Upper lobe of right lung (tissue), 1 donor: ENCODE results near the gene TEX2. TPM values are rescaled to one million over a fixed set of nuclear protein-coding genes. Genes with fewer than 3 reads are reported as not detected.
"Not testable (repeated sequence)": the region's sequence is repeated elsewhere in the genome, so short reads cannot be mapped to it uniquely, and the experiment has no call there.

Experiments used
- ATAC-seq: fragments of 200-7000 bp; cut with Tn5 transposase; one replicate; pipeline ENCODE4 v1.9.1; 2020; ENCODE audit warnings: mild to moderate bottlenecking, moderate library complexity
- DNase-seq: peaks from one replicate; pipeline ENCODE4 v3.0.0-alpha.2; 2020
- H3K27ac ChIP-seq: fragments of 200-600 bp; one replicate; pipeline ENCODE4 v1.8.0; 2022
- H3K27me3 ChIP-seq: fragments of 200-600 bp; one replicate; pipeline ENCODE4 v1.8.0; 2022; ENCODE audit warnings: mild to moderate bottlenecking
- H3K36me3 ChIP-seq: fragments of 200-600 bp; one replicate; pipeline ENCODE4 v1.8.0; 2022
- H3K4me1 ChIP-seq: fragments of 200-600 bp; one replicate; pipeline ENCODE4 v1.8.0; 2022
- H3K4me3 ChIP-seq: fragments of 200-600 bp; one replicate; pipeline ENCODE4 v1.8.0; 2022; ENCODE audit warnings: mild to moderate bottlenecking
- H3K9me3 ChIP-seq: fragments of 200-600 bp; one replicate; pipeline ENCODE4 v1.8.0; 2022
- intact Hi-C: fragments of 100-400 bp; cut with DNase I; formaldehyde crosslinking; loops from one replicate; pipeline ENCODE4 v1.11.0; 2022
- total RNA-seq: library from RNA; stranded (reverse); fragmentation: NEBNext Ultra II Directional; extraction: Animal tissue kit (Norgen Biotek cat#: 25700); gene quantifications from one replicate; pipeline ENCODE4 v1.2.1, GENCODE V29; 2021
- TF ChIP-seq, protein P1 (sequence below): fragments of 200-600 bp; IDR thresholded peaks from one replicate; pipeline ENCODE4 v1.8.0; 2022; ENCODE audit warnings: antibody characterized with exemption
- donor health status: DM: no; HTN: yes; CAD: no; lungs with severe emphysema.

Gene TEX2
- total RNA-seq, 1 donor from 2014 or later: 50.6 TPM

DNA sequence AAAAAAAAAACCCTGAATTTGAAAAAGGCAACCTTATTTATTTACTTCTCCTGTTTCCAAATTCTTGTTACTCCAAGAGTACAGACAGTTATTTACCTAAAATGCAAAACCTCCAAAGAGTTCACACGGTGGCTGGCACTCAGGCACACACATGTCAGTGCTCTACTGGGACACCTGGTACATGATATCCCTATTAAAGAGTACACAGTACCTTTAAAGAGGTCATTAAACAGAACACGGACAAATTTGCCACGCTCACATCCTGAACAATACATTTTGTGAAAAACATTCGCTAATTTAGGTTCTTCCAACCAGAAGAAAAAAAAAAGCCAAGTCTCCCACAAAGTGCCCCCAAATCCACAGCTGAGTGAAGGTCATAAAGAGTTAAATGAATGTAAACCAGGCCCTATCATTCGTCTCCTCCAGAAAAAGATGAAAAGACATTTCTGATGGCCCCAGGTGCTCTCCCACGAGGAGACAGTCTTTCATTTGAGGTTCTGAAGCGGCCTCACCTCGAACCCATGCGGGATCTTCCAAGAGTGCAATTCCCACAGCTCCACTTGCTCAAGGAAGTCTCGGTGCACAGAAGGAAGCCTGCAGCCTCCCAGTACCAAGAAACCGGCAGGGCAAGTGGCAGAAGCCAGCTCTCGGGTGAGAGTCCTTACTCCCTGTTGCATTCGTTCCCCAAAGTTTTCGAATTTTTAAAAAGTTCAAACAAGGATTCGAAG, 134.1 kb downstream of the TEX2 start:
- Histone ChIP-seq H3K9me3 (no peaks in the 10 kb centered on the region), H3K4me3 (peak overlapping the region; percentile 75), H3K27me3 (no peaks in the 10 kb centered on the region), H3K27ac (peak overlapping the region; percentile 94), H3K36me3 (no peaks in the 10 kb centered on the region), H3K4me1 (peaks cover 19% of the 10 kb centered on the region)
- ATAC-seq: peak; percentile 4
- intact Hi-C loops: no loop called here
- DNase-seq: no peak
- TF ChIP-seq, protein P1, sequence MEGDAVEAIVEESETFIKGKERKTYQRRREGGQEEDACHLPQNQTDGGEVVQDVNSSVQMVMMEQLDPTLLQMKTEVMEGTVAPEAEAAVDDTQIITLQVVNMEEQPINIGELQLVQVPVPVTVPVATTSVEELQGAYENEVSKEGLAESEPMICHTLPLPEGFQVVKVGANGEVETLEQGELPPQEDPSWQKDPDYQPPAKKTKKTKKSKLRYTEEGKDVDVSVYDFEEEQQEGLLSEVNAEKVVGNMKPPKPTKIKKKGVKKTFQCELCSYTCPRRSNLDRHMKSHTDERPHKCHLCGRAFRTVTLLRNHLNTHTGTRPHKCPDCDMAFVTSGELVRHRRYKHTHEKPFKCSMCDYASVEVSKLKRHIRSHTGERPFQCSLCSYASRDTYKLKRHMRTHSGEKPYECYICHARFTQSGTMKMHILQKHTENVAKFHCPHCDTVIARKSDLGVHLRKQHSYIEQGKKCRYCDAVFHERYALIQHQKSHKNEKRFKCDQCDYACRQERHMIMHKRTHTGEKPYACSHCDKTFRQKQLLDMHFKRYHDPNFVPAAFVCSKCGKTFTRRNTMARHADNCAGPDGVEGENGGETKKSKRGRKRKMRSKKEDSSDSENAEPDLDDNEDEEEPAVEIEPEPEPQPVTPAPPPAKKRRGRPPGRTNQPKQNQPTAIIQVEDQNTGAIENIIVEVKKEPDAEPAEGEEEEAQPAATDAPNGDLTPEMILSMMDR: no peak

DNA sequence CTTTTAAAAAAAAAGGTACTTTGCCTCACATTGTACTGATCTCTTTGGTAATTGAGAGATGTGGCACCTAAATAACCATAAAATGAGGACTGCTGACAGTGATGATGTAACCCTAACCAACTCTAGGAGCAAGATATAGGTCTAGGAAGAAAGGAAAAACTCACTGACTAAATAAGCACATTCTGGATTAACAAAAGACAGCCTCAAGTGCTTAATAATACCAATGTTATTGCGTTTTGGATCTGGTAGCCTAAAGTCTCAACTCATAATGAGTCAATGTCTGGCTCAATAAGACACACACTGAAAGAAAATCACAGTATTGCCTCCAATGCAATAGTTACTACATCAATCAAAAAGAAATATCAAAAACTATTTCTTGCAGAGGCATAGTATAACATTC, 136.1 kb downstream of the TEX2 start:
- H3K4me3 ChIP-seq: no peak overlapping the region
- H3K9me3 ChIP-seq: no peaks in the 10 kb centered on the region
- no peak overlapping the region for H3K27ac ChIP-seq
- TF ChIP-seq, protein P1: no peak
- no peaks in the 10 kb centered on the region for H3K36me3 ChIP-seq
- DNase-seq: no peak
- H3K27me3 ChIP-seq: no peaks in the 10 kb centered on the region
- intact Hi-C loops: no loop called here
- peaks cover 23% of the 10 kb centered on the region for H3K4me1 ChIP-seq
- no peak for ATAC-seq

DNA sequence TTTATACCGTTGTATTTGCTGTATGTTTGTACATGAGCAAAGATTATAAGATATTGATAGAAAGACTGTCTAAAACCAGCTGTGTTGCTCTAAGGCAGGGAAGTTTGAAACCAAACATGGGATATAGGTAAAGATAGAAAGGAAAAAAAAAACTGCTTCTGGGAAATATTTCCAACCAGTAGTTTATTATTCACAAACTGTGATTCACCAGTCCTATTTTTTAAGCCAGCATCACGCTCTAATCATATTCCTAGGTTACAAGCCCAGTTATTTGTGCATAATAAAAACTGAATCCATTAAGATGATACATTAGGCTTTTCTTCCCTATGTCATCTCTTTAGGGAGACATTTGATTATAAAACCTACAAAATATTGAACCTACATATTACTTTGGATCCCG, 137.1 kb downstream of the TEX2 start:
- no peak for DNase-seq
- peaks cover 26% of the 10 kb centered on the region for H3K4me1 ChIP-seq
- H3K27ac ChIP-seq: no peak overlapping the region
- intact Hi-C loops: no loop called here
- no peak for ATAC-seq
- H3K27me3 ChIP-seq: no peaks in the 10 kb centered on the region
- H3K9me3 ChIP-seq: no peaks in the 10 kb centered on the region
- TF ChIP-seq, protein P1: no peak
- no peaks in the 10 kb centered on the region for H3K36me3 ChIP-seq
- H3K4me3 ChIP-seq: no peak overlapping the region

DNA sequence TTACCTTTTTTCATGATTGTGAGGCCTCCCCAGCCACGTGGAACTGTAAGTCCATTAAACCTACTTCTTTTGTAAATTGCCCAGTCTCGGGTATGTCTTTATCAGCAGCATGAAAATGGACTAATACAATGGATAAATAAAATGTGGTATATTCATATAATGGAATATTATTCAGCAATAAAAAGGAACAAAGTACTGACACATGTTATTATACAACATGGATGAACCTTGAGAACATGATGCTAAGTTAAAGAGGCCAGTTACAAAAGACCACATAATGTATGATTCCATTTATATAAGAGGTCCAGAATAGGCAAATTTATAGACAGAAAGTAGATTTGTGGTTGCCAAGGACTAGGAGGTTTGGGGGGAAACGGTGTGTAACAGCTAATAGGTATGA, 138.5 kb downstream of the TEX2 start:
- no peak overlapping the region for H3K4me3 ChIP-seq
- TF ChIP-seq, protein P1: no peak
- no peaks in the 10 kb centered on the region for H3K9me3 ChIP-seq
- ATAC-seq: no peak
- intact Hi-C loops: no loop called here
- DNase-seq: no peak
- H3K27ac ChIP-seq: no peak overlapping the region
- no peaks in the 10 kb centered on the region for H3K36me3 ChIP-seq
- H3K27me3 ChIP-seq: no peaks in the 10 kb centered on the region
- peaks cover 33% of the 10 kb centered on the region for H3K4me1 ChIP-seq

DNA sequence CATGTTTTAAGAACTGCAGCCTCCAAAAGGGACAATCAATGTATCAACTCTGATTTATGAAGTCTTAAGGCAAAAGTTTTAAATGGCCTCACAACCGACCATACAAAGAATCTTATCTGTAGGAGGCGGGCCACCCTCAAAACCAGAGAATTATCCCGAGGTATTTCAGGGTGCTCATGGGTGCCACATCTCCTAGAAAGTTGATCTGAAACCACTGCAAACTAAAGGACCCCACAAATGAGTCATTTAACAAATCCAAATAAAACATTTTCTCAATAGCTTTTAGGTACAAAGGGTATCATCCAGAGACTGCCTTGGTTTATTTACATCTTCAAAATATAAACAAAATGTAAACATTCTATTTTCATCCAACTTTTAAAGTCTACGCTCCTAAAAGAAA, 139.9 kb downstream of the TEX2 start:
- TF ChIP-seq, protein P1: no peak
- DNase-seq (no peak), ATAC-seq (no peak)
- H3K4me3 ChIP-seq: no peak overlapping the region
- H3K4me1 ChIP-seq: peaks cover 33% of the 10 kb centered on the region
- H3K27ac ChIP-seq: no peak overlapping the region
- no peaks in the 10 kb centered on the region for H3K9me3 ChIP-seq
- H3K27me3 ChIP-seq: no peaks in the 10 kb centered on the region
- no peaks in the 10 kb centered on the region for H3K36me3 ChIP-seq
- intact Hi-C loops: no loop called here

DNA sequence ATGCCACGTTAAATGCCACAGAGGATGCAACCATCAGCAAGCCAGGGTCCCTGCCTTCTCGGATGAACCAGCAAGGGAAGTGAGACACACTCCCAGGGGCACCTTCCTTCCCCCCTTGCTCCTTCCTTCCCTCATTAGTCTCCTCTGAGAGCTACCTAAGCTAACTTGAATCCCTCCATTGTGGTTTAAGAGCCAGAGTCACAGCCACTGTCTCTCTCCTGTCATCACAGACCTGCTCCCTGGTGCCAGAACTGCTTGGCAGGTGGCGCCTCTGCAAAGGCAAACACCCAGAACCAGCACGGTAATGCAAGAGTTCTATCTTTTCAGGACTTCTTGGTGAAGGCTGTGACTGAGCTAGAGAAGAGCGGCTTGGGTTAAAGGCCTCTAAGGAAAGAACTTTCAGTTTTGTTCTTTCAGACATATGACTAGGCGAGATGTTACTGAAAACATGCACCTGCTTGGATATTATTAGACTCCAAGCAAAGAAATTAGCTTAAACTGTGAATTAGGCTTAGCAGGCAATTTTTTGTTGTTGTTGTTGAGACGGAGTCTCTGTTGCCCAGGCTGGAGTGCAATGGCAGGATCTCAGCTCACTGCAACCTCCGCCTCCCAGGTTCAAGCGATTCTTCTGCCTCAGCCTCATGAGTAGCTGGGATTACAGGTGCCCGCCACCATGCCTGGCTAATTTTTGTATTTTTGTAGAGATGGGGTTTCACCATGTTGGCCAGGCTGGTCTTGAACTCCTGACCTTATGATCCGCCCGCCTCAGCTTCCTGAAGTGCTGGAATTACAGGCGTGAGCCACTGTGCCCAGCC, 141.9 kb downstream of the TEX2 start:
- H3K36me3 ChIP-seq, H3K27me3 ChIP-seq, H3K9me3 ChIP-seq, DNase-seq, intact Hi-C loops, H3K4me3 ChIP-seq: not testable (repeated sequence)
- Histone ChIP-seq H3K4me1 (peaks cover 44% of the 10 kb centered on the region), H3K27ac (peak overlapping the region; percentile 67)
- ATAC-seq: peak; percentile 19
